Activated CD8-positive, alpha-beta memory T cell treated with anti-CD3 and anti-CD28 coated beads for 36 hours (primary cell): Measurements from ENCODE around the gene PRKCA. TPM values are rescaled to one million over a fixed set of nuclear protein-coding genes. Genes with fewer than 3 reads are reported as not detected.
"Not testable (repeated sequence)": the region's sequence is repeated elsewhere in the genome, so short reads cannot be mapped to it uniquely, and the experiment has no call there.

Experiments used
- CTCF ChIA-PET: fragments of 350-600 bp; sonication (Branson Sonifier 250); formaldehyde crosslinking; loops from one replicate; lab custom pipeline; 2021; ENCODE audit warnings: antibody characterized with exemption; lab: Charles Lee
- POLR2A ChIA-PET: fragments of 350-600 bp; sonication (Branson Sonifier 250); formaldehyde crosslinking; loops from one replicate; lab custom pipeline; 2021; ENCODE audit warnings: antibody characterized with exemption; lab: Charles Lee
- total RNA-seq, 2 experiments: library from RNA; stranded (reverse); gene quantifications; one replicate each; pipeline ENCODE4 v1.2.3, GENCODE V29; 2021

Gene PRKCA
- total RNA-seq, 2 experiments from 2014 or later = 70.3 to 73.4 TPM

GRCh38 chr17:66462010-66462409 lies 159.6 kb downstream of the PRKCA start:
- POLR2A ChIA-PET = no interaction called here
- CTCF ChIA-PET = no interaction called here

- CTCF ChIA-PET = interaction anchor here (1.5 kb wide), 1 partner anchor 8 kb away, joined by 4 read pairs; no protein-coding TSS in a partner anchor
Measured at GRCh38 chr17:66464921-66465320, 162.5 kb downstream of the PRKCA start.

DNA sequence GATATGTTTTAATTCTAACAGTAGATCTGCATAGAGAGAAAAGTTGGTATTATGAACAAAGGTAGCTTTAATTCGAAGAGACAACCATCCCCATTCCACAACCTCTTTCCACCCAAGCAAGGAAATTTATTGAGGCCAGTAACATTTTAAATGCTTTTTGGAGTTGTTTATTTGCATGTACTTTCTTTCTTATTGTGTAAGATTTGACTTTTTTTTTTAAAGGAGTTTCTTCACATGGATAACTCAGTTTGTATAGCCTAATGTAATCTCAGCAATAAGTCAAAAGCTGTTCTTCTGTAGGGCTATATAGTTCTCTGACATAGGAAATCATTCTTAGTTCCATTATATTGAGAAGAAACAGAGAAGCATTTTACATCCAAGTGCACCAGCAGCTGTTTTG lies 163.3 kb downstream of the PRKCA start:
- CTCF ChIA-PET = interaction anchor here (1.5 kb wide), 1 partner anchor 9 kb away, joined by 4 read pairs; no protein-coding TSS in a partner anchor
- POLR2A ChIA-PET = no interaction called here

More at GRCh38 chr17:66464921-66465320, 162.5 kb downstream of the PRKCA start:
- POLR2A ChIA-PET = interaction anchor here (0.7 kb wide), 1 partner anchor 501 kb away, joined by 3 read pairs; no protein-coding TSS in a partner anchor

- ChIA-PET POLR2A (interaction anchor here (0.6 kb wide), 1 partner anchor 166 kb away, joined by 3 read pairs; no protein-coding TSS in a partner anchor), CTCF (interaction anchor here (1.5 kb wide), 1 partner anchor 9 kb away, joined by 4 read pairs; no protein-coding TSS in a partner anchor)
Measured at GRCh38 chr17:66466106-66466820, 163.8 kb downstream of the PRKCA start.

- POLR2A ChIA-PET = interaction anchor here (0.6 kb wide), 1 partner anchor 166 kb away, joined by 3 read pairs; no protein-coding TSS in a partner anchor
- CTCF ChIA-PET = no interaction called here
Measured at GRCh38 chr17:66466840-66467367, 164.5 kb downstream of the PRKCA start.

DNA sequence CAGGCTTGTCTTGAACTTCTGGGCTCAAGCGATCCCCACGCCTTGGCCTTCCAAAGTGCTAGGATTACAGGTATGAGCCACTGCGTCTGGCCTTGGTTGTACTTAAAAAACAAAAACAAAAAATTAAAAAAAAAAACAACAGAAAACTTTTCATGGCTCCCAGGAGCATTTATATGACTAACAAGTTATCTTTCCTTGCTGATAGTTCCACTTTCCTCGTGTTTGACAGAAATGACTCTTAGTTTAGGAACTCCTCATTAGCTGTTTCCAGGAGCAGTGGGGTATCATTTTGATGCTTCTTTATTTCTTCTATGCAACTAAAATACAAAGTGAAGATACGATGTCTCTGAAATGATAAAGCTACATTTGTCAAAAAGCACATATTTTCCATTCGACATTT lies 165.4 kb downstream of the PRKCA start:
- ChIA-PET CTCF (no interaction called here), POLR2A (interaction anchor here (0.7 kb wide), 2 partner anchors 73 to 152 kb away, joined by 3 read pairs; no protein-coding TSS in a partner anchor)

- CTCF ChIA-PET = no interaction called here
- POLR2A ChIA-PET = interaction anchor here (0.7 kb wide), 2 partner anchors 72 to 153 kb away, joined by 3 read pairs; no protein-coding TSS in a partner anchor
Measured at GRCh38 chr17:66468241-66469087, 166.1 kb downstream of the PRKCA start.

- CTCF ChIA-PET = no interaction called here
- POLR2A ChIA-PET = no interaction called here
Measured at GRCh38 chr17:66469088-66469442, 166.7 kb downstream of the PRKCA start.

- CTCF ChIA-PET = no interaction called here
Measured at GRCh38 chr17:66469461-66469860, 167.0 kb downstream of the PRKCA start.

DNA sequence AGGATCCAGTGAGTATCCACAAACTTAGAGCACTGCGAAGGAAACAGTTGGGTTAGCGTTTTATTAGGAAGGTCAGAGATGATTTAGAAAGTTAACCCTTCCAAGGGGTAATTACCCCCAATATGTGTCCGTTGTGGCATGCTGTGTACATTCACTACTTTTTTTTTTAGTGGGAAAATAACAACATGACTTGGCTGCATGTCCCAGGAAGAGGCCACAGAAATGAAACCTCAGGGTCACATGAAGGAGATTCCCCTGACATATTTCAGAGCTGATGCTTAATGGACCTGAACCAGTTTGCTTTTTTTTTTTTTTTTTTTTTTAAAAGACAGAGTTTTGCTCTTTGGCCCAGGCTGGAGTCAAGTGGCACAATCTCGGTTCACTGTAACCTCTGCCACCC lies 167.5 kb downstream of the PRKCA start:
- CTCF ChIA-PET = no interaction called here
- POLR2A ChIA-PET = interaction anchor here (0.6 kb wide), 1 partner anchor 1891 kb away, joined by 4 read pairs; no protein-coding TSS in a partner anchor

More at GRCh38 chr17:66469461-66469860, 167.0 kb downstream of the PRKCA start:
- POLR2A ChIA-PET = interaction anchor here (0.6 kb wide), 1 partner anchor 1890 kb away, joined by 4 read pairs; no protein-coding TSS in a partner anchor

- POLR2A ChIA-PET = no interaction called here
- CTCF ChIA-PET = no interaction called here
Measured at GRCh38 chr17:66472123-66472522, 169.7 kb downstream of the PRKCA start.

DNA sequence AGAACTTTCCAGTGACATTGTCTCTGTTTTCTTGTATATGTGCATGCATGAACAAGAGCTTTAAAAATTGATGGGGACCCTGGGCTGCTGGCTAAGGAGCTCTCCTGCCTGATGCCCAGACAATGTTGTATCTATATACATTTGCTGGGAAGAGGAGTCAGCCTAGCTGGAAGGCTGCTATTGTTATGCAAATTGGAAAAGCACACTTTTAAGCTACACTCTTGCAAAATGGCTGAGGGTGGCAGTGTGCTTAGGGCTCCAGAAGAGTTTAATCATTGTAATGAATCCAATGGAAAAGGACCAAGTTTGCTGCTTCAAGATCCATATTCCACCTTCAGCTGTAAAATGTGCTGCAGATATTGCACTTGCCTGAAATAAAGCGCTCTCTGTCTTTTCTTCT lies 171.8 kb downstream of the PRKCA start:
- POLR2A ChIA-PET = no interaction called here

DNA sequence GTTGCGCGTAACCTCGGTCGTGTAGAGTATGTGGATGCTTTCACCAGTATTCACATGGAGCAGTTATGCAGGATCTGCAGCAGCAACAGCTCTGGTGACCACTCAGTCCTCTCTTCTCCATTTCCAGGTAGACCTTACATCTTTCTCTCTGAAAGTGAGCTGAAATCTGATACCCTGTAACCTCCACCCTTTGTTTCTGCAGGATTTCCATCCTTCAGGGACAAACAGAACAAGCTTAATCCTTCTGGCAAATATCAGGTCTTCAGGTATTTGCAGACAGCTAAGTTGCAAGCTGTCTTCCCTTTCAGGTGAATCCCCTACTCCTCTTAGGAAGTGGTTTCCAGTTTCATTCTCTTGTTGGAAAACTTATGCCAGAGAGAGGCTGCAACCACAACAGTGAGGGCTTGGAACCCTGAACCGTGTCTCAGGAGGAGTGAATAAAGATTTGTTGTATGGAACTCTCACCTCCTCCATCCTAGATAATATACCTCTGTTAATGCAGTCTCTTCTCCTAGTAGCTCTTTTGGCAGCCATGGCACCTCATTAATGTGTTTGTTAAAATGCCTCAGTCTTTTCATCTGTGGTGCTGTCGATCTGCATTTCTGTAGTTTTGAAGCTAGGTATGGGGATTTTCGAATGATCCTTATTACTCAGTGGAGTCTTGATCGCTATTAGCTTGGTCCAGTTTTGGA lies 172.5 kb downstream of the PRKCA start:
- POLR2A ChIA-PET = no interaction called here

More for the DNA sequence above, 171.8 kb downstream of the PRKCA start:
- CTCF ChIA-PET = no interaction called here

DNA sequence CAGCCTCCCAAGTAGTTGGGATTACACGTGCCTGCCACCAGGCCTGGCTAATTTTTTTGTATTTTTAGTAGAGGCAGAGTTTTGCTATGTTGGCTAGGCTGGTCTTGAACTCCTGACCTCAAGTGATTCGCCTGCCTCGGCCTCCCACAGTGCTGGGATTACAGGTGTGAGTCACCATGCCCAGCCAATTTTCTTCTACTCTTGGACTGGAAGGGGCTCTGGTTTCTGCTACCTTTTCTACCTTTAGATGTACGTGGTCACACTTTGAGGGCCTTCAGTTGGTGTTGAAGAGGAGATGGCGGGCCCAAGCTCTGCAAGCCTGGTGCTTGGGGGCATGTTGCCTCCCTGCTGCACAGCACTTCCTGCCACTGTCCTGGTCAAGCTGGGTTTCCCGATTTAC lies 173.6 kb downstream of the PRKCA start:
- ChIA-PET CTCF (interaction anchor here (0.6 kb wide), 1 partner anchor 16 kb away, joined by 3 read pairs; no protein-coding TSS in a partner anchor), POLR2A (no interaction called here)

More for the DNA sequence above, 172.5 kb downstream of the PRKCA start:
- CTCF ChIA-PET = interaction anchor here (0.8 kb wide), 1 partner anchor 10 kb away, joined by 3 read pairs; no protein-coding TSS in a partner anchor

DNA sequence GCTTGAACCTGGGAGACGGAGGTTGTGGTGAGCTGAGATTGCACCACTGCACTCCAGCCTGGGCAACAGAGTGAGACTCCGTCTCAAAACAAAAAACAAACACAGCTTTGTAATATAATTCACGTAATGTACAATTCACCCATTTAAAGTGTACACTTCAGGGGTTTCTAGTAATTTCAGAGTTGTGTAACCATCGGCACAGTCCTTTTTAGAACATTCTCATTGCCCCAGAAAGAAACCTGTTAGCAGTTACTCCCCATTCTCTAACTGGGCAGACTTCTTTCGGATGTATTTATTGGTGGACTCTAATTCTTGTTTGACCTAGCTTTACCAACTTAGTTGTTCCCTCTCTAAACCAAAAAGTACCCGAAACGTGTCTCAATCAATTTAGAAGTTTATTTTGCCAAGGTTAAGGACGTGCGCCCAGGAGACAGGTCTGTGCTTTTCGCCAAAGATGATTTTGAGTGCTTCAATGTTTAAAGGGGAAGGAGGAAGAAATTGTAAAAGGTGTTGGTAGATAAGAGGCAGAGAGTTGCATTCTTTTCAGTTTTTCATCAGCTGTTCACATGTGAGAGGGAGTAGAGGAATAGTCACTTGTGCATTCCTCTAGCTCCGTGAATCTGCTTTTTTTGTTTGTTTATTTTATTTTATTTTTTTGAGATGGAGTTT lies 175.3 kb downstream of the PRKCA start:
- CTCF ChIA-PET = interaction anchor here (0.6 kb wide), 1 partner anchor 217 kb away, joined by 4 read pairs; no protein-coding TSS in a partner anchor
- POLR2A ChIA-PET = no interaction called here

DNA sequence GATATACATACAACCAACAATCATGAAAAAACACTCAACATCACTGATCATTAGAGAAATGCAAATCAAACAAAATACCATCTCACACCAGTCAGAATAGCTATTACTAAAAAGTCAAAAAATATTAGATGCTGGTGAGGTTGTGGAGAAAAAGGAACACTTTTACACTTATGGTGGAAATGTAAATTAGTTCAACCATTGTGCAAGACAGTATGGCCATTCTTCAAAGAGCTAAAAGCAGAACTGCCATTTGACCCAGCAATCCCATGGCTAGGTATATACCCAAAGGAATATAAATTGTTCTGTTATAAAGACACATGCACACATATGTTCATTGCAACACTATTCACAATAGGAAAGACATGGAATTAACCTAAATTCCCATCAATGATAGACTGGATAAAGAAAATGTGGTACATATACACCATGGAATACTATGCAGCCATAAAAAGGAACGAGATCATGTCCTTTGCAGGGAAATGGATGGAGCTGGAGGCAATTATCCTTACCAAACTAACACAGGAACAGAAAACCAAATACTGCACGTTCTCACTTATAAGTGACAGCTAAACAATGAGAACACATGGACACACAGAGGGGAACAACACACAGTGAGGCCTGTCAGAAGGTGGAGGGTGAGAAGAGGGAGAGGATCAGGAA lies 176.9 kb downstream of the PRKCA start:
- POLR2A ChIA-PET, CTCF ChIA-PET: not testable (repeated sequence)

- ChIA-PET POLR2A (no interaction called here), CTCF (no interaction called here)
Measured at GRCh38 chr17:66480243-66480642, 177.8 kb downstream of the PRKCA start.

DNA sequence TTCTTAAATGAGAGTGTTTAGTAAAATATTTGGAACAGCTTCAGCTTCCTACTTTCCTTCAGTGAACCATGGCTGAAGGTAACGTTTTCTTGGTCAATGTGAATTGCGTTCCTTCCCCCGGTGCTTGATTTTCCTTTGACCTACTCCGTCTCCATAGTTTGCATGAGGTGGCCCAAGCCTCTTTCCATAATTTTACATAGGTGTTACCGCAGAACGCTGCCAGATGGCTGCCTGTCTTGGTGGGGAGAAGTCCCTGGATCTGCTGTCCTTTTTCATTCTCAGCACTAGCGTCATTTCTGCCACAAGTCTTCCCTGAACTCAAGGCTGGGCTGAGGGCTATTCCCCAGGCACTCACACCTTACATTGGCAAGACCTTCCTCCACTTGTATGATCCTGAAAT lies 178.4 kb downstream of the PRKCA start:
- CTCF ChIA-PET = no interaction called here

More for the DNA sequence above, 178.4 kb downstream of the PRKCA start:
- POLR2A ChIA-PET = no interaction called here
